GM18517 (cell line): ENCODE data around the gene LRCH3.
A peak's percentile ranks its signal among the peaks of the same experiment; 100 is the strongest.
"Not testable (repeated sequence)": the region's sequence is repeated elsewhere in the genome, so short reads cannot be mapped to it uniquely, and the experiment has no call there.

Source experiments
- ATAC-seq: cut with Tn5 transposase; IDR thresholded peaks from one replicate; pipeline ENCODE4 v1.9.1; 2021; ENCODE audit warnings: mild to moderate bottlenecking, moderate library complexity; ENCODE audit not compliant: unreplicated experiment

Gene LRCH3

DNA sequence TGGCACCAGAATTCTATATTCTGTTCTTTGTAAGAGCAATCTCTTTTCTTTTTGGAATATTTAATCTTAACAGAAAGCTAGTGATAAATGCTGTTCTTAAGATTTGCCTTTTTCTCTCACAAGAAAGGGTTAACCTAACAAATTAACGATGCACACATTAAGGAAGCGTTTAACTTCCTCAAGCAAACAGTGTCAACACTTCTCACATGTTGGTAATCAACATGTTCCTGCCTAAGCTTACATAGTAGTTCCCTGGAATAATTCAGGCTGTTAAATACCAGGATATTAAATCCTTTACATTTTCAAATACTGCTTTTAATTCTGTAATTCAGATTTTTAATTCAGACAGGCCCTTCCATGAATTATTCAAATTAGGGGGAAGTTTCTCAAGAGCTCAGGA is 91.5 kb downstream of the LRCH3 start:
- ATAC-seq, result no peak

DNA sequence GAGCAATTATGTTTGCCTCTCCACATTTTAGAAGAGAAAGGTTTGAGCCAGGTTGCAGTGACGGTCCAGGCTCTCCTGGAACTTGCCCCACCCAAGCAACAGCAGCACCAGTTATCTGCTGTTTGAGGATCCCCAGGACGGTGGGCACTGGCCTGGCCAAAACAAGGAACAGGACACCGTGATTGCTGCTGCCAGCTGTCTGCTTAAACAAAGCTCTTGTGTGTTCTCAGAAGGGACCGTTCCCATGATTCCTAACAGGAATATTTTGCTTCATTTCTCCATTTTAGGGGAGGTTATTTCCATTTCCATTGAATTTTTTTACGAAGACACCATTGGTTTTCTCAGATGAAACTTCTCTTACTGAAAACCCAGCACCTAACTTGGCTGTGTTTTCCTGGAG is 92.5 kb downstream of the LRCH3 start:
- ATAC-seq, result no peak

DNA sequence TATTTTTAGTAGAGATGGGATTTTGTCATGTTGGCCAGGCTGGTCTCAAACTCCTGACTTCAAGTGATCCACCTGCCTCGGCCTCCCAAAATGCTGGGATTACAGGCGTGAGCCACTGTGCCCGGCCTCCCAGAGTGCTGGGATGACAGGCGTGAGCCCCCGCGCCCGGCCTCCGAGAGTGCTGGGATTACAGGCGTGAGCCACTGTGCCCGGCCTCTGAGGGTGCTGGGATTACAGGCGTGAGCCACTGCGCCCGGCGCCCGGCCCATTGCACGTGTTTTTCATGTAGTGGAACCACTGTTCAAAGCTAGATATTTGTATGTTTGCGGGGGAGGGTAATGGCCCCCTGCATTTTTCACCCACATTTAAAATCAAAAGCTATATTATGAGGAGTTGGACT is 93.3 kb downstream of the LRCH3 start:
- ATAC-seq, result not testable (repeated sequence)

DNA sequence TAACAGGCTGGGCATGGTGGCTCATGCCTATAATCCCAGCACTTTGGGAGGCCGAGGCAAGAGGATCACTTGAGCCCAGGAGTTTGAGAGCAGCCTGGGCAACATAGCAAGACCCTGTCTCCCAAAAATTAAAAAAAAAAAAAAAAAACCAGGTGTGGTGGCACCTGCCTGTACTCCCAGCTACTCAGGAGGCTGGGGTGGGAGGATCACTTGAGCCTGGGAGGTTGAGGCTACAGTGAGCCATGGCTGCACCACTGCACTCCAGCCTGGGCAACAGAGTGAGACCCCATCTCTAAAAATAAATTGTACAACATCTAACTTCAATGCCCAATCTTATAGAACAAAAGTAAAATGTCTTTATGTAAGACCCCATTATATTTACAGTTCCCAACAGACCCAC is 95.0 kb downstream of the LRCH3 start:
- ATAC-seq, result not testable (repeated sequence)

DNA sequence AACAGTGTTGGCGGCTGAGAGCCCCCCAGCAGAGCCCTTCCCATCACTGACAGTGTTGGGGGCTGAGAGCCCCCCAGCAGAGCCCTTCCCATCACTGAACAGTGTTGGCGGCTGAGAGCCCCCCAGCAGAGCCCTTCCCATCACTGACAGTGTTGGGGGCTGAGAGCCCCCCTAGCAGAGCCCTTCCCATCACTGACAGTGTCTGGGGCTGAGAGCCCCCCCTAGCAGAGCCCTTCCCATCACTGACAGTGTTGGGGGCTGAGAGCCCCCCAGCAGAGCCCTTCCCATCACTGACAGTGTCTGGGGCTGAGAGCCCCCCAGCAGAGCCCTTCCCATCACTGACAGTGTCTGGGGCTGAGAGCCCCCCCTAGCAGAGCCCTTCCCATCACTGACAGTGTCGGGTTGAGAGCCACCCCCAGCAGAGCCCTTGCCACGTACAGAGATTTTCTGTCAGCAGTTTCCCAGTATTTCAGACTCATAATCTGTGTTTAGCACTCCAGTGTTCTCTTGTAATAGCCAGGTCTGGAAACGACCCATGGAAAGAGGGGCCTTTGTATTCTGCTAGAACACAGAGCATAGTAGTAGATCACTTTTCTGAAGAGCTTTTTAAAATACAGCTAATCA is 96.5 kb downstream of the LRCH3 start:
- not testable (repeated sequence) for ATAC-seq

DNA sequence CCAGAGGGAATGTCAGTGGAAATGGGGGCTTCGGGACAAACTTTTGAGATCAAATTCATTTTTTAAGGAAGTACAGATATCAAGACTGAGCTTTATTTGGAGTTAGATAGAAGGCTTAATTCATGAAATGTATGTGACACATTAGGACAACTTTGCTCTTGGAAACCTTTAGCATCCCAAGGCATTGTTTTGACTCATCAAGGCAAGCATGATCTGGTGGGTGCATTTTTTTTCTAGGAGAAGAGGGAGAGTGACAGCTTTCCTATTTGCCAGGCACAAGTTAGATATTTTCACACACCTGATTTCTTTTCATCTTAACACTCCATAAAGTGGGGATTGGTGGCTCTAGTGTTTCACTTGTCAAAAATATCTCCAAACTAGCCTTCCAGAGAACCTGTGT is 97.5 kb downstream of the LRCH3 start:
- ATAC-seq, result no peak

DNA sequence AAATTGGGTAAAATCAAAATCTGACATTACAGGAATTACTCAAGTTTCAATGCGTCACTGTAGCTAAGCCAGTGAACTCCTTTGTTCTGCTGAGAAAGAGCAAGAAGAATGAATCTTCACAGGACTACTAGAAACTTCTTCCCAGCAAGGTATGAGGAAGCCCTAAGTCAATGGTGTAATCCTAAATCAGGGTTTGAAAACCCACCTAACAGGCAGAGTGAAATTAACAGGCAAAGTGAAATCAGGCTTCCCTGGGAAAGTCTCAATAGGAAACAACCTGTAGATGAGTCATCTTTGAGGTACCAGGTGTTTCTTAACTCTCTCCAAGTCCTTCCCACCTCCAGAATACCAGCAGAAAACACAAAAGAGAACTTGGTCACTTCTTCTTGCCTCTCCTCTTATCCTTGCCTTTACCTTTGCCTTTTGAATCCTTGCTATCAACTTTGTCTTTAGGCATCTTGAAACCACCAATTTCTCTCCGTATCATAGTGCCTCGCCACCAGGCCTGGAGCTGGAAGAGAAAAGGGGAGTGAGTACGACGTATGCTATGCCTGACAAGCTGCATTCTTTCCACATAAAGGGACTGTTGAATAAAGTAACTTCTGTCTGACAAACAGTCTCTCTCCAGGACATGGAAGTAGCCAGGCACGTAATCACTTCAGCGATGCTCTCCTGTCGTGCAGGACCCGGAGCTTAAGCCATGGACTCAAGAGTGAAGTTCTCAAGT is 98.3 kb downstream of the LRCH3 start:
- ATAC-seq, result no peak

DNA sequence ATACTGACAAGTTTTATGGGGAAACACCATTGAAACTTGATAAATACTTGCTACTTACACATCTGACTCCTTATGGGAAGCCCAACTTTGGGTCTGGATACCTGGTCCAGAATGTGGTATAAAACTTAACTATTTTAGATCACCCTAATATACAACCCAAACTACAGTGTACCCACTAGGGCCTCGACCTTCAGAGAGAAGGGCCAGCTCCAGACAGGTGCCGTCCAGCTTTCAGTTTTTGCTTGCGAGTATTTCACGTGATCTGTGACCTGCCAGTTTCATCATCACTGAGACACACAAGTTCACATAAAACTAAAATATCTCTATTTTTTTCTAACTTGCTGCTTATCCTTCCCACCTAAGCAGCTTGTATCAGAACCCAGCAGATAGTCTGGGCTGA is 99.6 kb downstream of the LRCH3 start:
- no peak for ATAC-seq

DNA sequence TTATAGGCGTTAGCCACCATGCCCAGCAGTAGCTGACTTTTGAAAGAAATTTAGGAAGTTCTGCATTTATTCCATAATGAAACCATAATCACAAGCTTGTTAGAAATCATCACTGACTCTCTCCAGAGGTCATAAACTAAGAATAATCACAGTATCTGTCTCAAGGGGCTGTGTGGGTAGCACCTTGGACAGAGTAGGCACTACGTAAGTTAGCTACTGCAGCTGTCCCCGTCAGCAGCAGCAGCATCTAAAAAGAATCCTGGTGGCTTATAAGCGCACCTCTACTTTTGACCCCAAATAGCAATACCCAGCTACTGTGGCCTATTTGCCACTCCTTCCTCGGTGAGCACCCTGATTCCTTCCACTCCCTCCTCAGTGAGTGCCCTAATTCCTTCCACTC is 101.1 kb downstream of the LRCH3 start:
- no peak for ATAC-seq

DNA sequence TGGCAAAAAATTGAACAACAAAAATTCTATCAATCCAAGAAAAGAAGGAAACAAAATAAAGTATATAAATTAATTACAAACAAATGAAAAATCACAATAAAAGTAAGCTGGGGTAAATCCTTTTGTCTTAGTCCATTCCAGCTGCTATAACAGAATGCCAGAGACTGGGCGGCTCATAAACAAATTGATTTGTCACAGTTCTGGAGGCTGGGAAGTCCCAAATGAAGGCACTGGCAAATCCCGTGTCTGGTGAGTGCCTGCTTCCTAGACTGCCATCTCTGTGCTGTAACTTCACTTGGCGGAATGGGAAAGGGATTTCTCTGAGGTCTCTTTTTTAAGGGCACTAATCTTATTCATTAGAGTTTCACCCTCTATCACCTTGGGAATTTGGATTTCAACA is 105.4 kb downstream of the LRCH3 start:
- no peak for ATAC-seq

DNA sequence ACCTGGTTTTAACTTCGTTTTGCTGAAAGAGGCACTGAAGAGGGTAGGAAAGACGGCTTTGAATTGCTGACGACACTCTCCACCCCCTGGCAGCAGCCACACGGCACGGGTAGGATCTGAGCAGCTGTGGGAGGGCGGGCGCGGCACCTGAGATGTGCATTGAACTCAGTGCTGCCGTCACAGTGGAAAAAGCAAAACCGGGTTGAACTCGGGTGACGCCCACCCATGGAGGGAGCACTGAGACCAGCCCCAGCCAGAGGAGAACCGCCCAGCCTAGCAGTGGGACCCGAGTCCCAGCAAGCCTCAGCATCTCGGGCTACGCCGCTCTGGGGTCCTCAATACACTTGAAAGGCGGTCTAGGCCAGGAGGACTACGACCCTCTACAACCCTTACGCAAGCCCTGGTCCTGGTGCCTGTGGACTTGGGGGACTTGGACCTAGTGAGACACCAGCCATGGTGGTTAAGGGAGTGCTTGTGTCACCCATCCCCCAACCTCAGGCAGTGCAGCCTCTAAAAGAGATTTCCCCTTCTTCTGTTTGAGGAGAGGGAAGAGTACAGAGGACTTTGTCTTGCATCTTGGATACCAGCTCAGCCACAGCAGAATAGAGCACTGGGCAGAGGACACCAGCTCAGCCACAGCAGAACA is 108.9 kb downstream of the LRCH3 start:
- ATAC-seq, result no peak

DNA sequence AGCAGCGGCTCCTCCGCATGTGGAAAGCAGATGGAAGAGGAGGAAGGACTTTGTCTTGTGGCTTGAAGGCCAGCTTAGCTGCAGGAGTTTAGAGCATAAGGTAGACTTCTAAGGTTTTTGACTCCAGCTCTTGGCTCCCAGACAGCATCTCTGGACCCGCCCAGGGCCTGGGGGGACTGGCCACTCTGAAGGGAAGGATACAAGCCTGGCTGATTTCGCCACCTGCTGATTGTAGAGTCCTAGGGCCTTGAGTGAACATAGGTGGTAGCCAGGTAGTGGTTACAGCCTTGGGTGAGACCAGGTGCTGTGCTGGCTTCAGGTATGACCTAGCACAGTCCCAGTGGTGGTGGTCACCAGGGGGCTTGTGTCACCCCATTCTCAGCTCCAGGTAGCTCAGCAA is 110.6 kb downstream of the LRCH3 start:
- ATAC-seq, result no peak

DNA sequence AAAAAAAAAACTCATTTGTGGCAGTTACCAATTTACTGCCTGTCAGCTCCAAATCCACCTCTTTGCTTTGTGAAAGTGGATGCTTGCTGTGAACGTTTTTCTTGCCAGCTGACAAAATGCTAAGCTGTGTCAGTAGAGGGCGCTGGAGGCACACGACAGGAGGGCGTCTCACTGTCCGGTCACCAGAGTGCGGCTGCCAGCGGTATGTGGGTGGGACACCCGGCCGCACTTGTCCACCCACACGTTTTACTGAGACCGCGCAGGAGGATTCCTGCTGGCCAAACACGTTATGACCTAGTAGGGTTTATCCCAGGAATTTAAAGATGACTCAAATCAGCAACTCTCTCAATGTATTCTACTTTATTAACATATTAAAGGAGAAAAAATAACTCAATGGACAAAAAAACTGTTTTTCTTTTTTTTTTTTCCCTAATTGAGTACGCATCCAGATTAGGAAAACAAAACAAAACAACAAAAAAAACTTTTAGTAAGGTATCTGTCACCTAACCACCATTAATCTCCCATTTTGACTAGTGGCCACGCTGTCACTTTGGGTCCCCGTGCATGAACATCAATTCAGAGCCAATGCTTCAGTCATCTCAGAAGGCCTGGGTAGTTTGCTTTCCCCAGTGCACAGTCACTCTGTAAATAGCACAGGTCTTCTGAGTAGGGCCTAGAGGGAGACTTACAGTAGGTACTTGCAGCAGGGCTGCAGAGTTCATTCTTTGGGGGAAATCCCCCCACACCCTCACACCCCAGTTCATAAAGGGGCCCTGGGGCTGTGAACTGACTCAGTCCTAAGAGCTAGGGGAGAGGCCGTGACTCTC is 115.2 kb downstream of the LRCH3 start:
- ATAC-seq, result peak; percentile 70

DNA sequence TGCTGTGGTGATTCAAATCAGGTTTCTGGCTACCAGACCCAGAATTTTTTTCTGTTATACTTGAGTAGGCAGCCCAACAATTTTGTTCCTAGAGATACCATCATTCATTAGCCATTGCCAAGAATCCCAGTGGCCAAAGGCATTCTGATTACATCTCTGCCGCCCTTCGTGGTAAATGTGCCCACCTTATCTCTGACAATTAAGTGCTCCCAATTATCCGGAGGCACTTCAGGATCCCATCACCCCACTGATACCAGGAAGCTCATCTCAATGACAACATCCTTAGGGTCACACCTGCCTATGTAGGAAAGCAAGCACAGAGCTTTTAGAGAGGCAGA is 115.8 kb downstream of the LRCH3 start:
- ATAC-seq, result no peak

DNA sequence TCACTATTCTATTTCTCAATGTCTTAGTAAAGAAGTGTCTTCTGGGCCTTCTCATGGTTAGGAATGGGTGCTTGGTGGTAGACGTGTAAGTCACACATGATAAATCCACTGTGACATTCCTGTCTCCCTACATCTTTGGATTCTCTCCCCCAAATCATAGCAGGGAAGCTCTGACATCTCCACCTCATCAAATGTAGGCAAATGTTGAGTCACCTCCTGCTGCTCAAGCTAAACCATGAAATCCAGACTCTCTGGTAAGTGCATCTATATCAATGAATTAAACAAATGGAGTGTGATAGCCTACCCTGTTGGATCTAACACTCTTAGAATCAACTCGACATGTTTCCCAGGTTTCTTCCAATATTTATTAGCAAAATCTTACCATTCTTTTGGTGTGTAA is 116.1 kb downstream of the LRCH3 start:
- no peak for ATAC-seq

DNA sequence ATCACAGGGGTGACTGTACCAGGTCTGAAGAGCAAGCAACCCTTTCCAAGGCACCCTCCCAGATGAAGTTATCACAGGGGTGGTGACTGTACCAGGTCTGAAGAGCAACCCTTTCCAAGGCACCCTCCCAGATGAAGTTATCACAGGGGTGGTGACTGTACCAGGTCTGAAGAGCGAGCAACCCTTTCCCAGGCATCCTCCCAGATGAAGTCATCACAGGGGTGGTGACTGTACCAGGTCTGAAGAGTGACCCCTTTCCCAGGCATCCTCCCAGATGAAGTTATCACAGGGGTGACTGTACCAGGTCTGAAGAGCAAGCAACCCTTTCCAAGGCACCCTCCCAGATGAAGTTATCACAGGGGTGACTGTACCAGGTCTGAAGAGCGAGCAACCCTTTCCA is 117.5 kb downstream of the LRCH3 start:
- ATAC-seq, result not testable (repeated sequence)

DNA sequence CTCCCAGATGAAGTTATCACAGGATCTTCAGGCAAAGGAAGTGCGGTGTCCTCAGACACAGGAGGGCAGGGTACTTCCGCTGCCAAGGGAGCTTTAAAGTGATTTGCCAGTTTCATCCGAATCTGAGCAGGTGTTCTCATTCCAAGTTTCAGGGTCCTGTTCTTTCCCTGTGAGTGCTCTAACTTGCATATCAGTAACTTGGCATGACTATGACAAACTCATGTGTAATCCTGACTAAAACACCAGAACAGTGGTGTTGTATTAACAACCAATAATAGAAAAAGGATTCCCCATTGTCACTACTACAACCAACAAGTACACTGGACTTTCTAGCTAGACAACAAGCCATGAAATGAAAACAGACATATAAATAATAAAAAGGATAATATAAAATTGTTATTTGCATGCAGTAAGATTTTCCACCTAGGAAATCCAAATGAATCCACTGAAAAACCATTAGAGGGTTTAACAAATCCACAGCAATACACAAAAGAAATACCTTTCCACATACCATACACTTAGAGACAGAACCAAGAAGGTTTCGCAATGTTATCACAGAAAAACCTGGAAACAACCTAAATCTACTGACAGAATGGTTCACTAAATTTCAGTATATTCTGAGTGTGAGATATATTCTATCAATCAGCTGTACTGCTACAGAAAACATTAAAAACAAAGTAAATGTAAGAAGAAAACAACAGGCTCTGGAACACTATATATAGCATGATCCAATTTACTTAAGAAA is 118.1 kb downstream of the LRCH3 start:
- no peak for ATAC-seq

DNA sequence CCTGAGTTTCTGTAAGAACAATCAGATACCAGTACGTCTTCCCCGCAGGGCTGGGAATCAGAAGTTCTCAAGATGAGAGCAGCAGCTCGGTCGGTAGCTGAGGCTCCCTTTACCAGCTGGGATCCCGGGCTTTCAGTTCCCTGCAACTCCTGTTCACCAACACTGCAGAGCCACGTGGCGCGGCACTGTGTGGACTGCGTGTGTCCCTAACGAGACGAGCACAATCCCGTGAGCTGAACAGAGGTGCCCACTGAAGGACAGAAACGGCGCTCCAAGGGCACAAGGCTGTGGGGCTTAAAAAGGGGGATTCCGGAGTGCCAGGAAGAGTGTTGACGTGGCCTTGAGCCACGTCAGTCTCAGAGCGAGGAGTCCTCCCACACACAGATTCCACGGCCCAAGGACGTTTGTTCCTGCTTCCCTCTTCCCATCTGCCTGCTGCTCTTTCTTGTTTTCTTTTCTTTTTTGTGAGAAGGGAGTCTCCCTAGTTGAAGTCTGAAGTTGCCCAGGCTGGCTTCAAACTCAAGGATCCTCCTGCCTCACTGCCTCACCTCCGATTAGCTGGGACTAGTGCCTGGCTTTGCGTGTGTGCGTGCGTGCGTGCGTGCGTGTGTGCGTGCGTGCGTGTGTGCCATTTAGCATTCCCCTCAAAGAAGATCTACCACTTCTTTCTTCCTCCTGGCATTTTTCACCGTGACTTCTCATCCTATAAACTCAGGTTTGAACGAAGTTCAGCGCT is 121.9 kb downstream of the LRCH3 start:
- no peak for ATAC-seq

DNA sequence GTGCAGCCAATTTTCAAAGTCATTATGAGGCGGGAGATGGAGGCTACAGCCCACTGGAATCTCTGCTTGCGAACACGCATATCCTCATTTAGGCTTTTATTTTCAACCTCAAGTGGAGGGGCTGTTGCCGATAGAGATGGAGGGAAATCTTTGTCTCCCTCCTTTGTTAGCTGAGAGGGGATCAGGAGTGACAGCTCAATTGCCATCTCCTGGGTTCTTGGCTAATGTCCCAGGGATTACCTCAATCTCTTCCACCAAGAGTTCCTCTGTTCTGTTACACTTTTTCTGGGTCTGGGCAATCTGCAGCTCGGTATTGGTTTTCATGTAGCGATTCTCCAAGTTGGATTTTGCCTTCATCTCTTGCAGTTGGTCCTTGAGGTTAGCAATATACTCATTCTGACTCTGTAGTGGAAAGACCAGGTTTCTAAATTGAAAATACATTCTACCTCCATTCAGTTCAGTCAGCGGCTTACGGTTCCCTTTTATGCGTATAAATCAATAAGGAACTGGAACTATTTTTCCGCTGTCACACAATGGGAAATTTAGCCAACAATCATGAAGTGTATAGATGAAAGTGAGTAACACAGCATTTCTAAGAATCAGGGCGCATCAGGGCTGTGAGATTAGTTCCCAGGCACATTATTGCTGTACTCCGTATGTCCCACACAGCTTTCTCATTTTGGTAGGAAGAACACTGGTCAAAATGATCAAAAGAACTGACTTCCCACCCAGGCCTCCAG is 122.8 kb downstream of the LRCH3 start:
- ATAC-seq, result no peak
